SK-N-DZ (cell line): ENCODE results near the gene STAC3.

ENCODE experiments used
- DNase-seq: peaks from one replicate; pipeline ENCODE4 v3.0.0-alpha.2; 2015; ENCODE audit warnings: low spot score

STAC3 gene

DNA sequence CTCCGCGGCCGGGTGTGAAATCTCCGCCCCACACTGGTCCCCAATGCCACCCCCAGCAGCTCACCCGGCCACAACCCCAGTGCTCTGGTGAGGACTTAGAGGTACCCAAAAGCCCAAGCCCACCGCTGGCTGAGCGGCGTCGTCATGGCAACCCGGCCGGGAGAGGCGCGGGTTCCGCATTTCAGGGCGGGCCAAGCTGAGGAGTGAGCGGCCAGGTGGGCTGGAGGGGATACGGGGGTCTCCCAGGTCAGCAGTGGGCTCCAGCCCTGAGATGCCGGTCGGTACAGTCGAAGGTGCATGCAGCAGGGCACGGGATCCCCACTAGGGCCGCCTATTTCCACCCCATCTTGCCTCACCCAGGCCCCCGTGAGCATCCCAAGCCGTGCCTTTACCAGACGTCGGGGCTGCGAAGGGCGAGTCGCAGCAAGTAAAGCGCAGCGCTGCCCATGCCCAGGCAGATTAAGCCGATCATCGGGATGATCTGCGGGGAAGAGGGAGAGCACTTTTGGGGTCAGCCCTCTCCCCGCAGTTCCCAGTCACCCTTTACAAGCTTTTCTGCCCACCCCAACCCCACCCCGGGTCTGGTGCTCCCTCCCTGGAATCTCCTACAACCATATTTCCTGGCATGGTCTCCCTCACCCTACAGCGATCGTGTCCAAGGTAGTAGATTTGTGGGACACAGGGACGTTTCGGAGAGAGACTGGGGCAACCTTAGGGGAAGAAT is 14.6 kb downstream of the STAC3 start:
- DNase-seq, result no peak

DNA sequence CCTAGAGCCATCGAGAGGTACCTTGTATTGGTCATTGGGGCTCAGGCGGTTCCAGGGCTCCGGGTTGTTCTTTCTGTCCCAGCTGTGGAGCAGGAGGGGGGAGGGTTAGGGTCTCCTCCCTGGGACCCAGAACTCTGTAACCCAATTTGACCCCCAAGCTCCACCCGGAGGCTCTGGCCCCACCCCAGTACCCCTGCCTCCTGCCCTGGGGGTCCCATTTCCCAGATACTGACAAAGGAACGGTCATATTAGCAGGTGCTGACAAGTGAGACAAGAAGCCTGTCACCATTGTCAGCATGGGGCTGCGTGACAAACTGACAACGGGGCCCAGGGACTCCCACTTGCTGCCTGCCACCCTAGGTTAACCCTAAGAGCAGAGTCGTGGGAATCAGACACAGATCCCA is 15.3 kb downstream of the STAC3 start:
- no peak for DNase-seq

DNA sequence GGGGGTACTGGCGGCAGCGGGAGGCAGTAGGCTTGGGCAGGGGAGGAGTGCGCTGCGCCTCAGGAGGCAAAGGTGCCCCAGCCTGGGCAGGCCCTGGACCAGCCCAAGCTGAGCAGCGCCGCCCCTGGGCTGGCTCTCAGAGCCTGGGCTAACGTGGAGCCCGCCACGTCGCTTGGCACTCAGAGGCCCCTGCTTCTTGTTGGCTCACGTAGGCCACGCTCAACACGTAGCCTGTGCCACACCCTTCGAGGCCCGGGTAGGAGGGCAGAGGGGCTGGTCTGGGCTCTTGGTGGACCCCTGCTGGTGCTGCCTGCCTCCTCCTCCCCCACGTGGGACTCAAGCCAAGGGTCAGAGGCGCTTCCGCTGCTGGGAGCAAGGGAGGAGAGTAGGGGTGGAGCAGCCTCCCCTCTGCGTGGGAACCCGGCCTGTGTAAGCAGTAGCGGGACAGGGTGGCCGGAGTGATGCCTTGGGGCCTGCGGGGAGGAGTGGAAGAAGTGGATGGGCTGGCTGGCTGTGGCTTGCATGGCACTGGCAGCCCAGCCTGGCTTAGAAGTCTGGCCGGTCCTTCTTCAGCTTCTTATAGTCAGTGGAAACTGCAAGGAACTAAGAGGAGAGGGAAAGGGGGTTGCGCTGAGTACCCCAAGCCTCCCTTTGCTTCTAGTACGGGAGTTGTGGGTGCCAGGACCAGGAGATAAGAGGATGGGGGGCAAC is 15.8 kb downstream of the STAC3 start:
- no peak for DNase-seq

DNA sequence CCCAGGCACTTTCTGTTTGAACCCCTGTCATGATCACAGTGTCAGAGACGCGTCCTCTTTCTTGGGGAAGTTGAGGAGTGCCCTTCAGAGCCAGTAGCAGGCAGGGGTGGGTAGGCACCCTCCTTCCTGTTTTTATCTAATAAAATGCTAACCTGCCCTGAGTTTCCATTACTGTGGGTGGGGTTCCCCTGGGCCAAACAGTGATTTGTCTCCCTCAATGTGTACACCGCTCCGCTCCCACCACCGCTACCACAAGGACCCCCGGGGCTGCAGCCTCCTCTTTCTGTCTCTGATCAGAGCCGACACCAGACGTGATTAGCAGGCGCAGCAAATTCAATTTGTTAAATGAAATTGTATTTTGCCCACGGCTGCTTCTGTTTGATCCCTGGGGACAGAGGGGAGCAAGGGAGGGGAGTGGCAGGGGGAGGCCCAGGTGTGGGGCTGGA is 16.4 kb downstream of the STAC3 start:
- DNase-seq, result peak; percentile 90

DNA sequence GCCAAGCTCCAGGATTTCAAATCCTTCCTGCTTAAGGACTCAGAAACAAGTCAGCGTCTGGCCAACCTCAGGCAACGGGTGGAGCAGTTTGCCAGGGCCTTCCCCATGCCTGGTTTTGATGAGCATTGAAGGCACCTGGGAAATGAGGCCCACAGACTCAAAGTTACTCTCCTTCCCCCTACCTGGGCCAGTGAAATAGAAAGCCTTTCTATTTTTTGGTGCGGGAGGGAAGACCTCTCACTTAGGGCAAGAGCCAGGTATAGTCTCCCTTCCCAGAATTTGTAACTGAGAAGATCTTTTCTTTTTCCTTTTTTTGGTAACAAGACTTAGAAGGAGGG is 16.8 kb downstream of the STAC3 start:
- DNase-seq, result no peak

DNA sequence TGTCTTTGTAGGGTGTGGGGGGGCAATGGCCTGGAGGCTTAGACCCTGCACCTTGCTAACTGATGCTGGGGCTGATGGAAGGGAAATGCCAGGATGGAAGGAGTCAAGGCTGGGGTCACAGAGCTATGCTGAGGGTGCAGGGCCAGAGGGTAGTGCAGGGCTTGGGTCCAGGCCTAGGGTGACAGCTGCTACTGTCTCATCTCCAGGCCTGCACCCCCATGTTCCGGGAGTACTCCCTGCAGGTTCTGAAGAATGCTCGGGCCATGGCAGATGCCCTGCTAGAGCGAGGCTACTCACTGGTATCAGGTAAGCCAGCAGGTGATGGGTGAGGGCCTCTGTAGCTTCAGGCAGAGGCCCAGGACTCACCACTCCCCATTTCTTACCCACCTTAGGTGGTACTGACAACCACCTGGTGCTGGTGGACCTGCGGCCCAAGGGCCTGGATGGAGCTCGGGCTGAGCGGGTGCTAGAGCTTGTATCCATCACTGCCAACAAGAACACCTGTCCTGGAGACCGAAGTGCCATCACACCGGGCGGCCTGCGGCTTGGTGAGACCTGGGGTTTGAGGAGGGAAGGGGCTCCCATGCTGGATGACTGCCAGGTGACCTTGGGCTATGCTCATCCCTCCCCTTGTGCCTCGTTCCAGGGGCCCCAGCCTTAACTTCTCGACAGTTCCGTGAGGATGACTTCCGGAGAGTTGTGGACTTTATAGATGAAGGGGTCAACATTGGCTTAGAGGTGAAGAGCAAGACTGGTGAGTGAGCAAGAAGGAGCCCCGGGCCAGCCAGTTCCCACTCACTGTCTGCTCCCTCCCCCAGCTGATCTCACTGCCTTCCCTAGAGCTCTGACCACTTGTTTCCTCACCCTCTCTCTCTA is 17.4 kb downstream of the STAC3 start:
- DNase-seq, result no peak

DNA sequence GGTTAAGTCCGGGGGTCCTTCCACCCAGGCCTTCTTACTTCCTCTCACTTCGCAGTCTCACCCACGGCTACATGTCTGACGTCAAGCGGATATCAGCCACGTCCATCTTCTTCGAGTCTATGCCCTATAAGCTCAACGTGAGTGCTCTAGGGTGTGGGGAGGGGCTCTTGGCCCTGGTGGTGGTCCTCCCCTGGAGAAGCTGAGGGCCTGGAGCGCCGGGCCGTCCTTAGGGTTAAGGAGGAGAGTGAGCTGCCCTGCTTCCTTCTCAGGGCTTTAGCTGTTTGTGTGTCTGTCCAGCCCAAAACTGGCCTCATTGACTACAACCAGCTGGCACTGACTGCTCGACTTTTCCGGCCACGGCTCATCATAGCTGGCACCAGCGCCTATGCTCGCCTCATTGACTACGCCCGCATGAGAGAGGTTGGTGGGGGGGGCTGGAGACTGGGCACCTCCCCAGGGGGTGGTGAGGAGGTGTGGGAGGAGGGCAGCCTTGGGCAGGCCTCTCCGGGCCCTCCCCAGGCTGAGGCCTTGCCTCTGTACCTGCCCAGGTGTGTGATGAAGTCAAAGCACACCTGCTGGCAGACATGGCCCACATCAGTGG is 18.7 kb downstream of the STAC3 start:
- no peak for DNase-seq

DNA sequence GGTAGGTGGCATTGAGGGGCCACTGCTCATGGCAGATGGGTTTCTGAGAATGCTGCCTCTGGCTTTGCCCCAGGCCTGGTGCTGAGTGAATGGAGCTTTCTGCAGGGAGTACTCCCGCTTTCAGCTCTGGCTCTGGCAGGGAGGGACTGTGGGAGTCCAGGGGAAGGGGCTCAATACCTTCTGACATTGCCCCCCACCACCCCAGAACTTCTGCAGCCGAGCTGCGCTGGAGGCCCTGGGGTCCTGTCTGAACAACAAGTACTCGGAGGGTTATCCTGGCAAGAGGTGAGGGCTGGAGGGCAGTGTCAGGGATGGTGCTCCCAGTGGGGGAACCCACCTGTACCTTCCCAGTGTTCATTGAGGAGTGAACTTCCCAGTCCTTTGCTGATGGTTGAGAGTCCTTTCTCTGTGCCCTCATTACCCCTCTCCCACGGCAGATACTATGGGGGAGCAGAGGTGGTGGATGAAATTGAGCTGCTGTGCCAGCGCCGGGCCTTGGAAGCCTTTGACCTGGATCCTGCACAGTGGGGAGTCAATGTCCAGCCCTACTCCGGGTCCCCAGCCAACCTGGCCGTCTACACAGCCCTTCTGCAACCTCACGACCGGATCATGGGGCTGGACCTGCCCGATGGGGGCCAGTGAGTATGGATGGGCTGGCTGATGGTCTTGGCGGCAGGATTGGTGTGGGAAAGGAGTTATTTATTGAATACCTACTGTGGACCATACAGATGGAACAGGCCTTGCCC is 19.5 kb downstream of the STAC3 start:
- no peak for DNase-seq

DNA sequence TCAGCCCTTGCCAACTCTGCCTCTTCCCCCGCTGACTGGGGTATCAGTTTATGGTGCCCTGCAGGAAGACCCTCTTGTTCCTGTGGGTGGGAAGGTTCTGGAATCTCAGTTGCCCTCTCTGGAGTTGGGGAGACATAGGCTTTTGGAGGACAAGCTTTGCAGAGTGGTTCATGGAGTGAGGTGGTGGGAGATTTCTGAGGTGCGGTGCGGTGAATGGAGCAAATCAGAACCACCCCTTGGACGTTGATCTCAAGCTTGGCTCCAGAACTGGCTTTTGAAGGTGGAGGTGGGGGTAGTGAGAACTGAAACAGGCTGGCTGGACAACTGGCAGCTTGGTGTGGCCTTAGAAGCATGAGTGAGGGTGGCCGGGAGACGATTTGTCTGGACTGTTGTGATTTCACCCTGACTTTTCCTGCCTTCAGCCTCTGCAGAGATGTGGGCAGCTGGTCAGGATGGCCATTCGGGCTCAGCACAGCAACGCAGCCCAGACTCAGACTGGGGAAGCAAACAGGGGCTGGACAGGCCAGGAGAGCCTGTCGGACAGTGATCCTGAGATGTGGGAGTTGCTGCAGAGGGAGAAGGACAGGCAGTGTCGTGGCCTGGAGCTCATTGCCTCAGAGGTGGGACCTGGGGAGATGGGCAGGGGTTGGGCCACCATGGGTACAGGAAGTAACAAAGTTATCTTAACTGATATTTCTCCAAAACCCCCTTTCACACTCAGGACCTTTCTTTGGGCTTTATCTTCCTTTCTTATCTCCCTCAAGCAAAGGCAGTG is 20.4 kb downstream of the STAC3 start:
- DNase-seq, result no peak

DNA sequence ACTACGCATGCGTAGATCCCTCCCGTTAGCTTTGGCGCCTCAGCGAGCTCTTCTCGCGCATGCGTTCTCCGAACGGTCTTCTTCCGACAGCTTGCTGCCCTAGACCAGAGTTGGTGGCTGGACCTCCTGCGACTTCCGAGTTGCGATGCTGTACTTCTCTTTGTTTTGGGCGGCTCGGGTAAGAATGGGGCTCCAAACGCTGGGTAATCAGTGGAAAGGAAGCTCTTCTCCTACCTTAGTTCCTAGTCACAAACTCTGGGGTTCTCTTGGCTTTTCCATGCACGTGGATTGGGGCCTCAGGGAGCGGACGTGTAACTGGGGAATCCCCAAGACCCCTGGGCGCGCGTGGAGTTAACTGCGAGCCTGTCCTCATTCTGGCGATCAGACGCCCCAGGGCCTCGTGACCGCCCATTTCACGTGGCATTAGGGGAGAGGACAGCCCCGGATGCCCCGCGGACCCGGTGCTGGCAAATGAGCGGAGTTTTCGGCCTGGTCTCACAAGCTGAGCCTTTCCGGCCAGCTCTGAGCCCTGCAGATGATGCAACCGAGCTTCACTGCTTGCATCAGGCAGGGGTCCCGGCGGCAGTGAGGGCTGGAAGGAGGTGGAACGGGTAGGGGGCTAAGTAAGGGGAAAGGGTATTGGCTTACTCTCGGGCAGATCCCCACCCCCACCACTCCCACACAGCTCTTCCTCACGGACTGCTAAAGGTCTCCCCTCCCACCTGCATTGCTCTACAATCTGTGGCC is 21.2 kb downstream of the STAC3 start, which contains the start of gene SHMT2:
Gene SHMT2, plus strand, starts transcription at position 78 of the 747 bp plus-strand sequence. Its CDS starts 68 bp downstream, at position 146.
- peak; percentile 98 for DNase-seq

DNA sequence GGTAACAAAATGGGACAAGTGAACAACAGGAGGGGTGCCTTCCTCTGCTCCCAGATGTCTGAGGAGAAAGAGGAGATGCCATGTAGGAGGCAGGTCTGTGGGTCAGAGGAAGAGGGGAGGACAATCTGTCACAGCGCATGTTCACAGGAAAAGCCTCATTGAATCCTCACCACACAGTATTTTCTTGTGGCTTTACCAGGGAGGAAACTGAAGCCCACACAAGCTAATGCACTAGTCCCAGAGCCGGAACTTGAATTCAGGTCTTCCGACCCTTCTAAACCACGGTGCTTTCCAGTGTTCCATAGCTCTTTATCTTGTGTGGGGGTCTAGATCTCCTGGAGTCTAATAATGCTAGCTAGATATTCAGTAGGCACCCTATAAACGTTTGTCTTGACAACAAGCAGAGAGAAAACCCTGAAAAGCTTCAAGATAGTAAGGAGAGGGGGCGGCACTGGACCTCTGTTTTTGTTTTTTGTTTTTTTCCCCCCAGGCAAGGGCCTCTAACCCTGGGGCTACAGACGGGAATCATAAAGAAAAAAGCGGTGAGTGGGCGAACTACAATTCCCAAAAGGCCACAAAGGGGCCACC is 21.8 kb downstream of the STAC3 start:
- DNase-seq, result no peak

DNA sequence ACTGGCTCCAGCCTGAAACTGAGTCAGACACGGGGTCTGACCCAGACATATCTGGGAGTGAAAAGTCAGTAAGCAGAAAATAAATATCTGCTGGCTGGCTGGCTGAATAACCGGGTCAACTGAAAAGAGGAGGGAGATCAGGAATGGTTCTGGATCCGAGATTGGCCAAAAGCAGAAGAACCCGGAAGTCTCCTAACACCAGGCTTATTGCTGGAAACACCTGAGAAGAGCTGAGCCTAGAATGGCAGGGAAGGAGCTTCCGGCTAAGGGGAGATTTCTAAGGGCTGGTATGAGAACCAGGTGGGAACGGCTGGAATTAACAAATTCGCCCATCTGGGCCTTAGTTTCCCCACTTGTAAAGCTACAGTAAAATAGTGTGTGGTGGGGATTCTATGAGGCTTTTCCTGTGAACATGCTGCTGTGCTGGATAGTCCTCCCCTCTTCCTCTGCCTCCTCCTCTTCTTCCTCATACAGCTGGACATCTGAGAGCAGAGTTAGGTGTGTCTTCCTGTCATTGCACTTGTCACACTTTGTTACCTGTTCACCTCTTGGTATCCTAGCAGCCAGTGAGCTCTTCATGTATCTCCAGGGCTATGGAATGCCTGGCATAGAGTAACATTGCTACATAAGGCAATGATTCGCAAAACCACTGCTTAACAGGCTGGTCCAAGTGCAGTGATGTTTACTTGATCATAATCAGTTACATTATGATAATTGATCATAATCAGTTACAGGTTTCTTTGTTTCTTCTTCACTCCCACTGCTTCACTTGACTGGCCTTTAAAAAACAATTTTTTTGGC is 23.5 kb downstream of the STAC3 start:
- DNase-seq, result no peak

DNA sequence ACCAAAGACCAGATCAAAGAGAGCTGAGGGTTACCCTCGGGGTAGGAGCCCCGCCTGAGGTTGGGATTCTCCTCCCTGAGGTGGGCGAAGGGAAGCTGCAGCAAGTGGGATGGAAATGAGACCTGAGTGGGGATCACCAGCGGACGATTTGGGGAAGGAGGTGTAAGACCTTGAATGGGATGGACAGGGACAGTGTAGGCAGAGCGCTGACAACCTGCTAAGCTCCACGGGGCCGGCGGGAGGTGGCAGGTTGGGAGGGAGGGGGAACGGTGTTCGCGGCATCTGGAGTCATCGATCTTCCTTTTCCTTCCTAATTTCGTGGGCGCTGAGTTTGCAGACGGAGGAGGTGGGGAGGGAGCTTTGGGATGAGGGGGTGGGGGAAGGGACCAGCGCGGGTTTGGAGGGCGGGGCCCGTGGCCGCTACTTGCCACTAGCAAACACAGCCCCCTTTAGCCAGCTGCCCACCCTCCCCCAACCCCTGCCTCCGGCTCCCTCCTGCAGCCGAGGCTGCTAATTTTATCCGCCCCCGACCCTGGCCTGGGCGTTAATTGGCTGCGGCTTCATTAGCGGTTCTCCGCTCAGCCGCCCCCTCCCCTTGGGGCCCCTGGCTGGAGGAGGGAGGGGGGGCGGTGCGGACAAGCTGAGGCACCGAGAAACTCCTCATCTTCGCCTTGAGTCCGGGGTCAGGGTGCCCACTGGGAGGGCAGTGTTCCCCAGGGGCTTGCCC is 24.2 kb downstream of the STAC3 start:
- no peak for DNase-seq

DNA sequence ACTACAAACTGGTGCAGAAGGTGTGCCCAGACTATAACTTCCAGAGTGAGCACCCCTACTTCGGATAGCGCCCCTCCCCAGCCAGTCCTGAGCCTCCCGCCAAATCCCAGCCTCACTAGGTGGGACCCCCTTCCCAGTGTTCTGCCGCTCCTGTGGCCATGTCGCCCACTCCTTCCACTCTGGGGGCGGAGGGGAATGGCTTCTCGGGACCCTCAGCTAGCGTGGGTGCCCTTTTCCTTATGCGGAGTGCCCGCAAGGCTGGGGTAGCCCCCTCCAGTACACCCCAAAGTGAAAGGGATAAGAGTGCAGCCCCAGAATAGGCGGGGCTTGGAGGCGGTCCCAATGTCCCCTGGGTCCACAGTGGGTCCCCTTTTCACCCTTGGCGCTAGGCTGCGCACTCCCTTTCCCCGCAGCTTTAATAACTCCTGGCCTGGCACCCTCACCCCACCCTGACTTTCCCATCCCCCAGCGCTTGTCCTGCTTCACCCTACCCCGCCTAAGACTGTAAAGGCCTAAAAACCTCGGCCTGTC is 25.2 kb downstream of the STAC3 start:
- no peak for DNase-seq

DNA sequence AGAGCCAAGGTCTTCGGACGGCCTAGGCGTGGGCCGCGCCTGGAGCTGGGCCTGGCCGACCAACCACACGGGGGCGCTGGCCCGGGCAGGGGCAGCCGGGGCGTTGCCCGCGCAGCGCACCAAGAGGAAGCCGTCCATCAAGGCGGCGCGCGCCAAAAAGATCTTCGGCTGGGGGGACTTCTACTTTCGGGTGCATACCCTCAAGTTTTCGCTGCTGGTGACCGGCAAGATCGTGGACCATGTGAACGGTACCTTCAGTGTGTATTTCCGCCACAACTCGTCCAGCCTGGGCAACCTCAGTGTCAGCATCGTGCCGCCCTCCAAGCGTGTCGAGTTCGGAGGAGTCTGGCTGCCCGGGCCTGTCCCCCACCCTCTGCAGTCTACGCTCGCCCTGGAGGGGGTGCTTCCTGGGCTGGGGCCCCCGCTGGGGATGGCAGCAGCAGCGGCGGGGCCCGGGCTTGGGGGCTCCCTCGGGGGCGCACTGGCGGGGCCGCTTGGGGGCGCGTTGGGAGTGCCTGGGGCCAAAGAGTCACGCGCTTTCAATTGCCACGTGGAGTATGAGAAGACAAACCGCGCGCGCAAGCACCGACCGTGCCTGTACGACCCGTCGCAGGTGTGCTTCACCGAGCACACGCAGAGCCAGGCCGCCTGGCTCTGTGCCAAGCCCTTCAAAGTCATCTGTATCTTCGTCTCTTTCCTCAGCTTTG is 25.9 kb downstream of the STAC3 start:
- DNase-seq, result no peak

DNA sequence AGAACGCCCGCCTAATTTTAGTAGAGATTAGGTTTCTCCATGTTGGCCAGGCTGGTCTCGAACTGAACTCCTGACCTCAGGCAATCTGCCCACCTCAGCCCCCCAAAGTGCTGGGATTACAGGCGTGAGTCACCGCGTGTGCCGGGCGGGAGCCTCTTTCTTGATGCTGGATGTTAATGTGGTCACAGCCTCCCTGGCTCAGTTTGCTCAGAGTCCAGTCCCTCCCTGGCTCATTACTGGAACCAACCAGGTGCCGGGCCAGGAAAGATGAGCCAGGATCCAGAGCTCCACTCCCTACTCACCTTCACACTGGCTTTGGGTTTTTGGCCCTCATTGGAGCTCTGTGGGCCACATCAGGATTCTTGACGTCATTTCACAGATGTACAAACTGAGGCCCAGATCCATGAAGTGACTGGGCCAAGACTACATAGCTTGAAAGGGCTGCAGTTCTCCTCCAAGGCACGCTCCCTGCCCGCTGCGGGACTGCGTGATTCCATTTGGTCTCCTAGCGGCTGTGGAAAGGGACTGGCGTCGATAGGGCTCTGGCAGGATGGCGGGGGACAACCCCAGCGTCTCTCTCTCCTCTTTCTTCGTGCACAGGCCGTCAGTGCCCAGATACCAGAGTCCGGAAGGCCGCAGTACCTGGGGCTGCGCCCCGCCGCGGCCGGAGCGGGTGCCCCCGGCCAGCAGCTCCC is 26.6 kb downstream of the STAC3 start:
- no peak for DNase-seq
